ENCODE results near the gene TMEM88.

Gene TMEM88

GRCh38 chr17:7837408-7838088 lies 17.3 kb upstream of the TMEM88 start:
- no peaks in the 10 kb centered on the region for H3K27me3 ChIP-seq (ENCODE audit: insufficient read depth, low read length, poor library complexity)
- peak overlapping the region; percentile 29 for H3K56ac ChIP-seq (ENCODE audit: low read length)
- no peaks in the 10 kb centered on the region for H3K79me1 ChIP-seq (ENCODE audit: low read length)
- H3K18ac ChIP-seq (ENCODE audit: low read length): peak overlapping the region; percentile 43
- no peak overlapping the region for H2BK120ac ChIP-seq (ENCODE audit: low read depth, low read length)
- peak; percentile 51 for DNase-seq
- H3K36me3 ChIP-seq (ENCODE audit: control insufficient read depth, insufficient read depth, low read length): no peaks in the 10 kb centered on the region
- no CpG with 5 or more reads among the region's 8 CpGs for WGBS (ENCODE audit: extremely low coverage, insufficient coverage, low lambda C conversion rate)
- no peak overlapping the region for H3K4me3 ChIP-seq (ENCODE audit: low read length)
- H3K79me2 ChIP-seq (ENCODE audit: control insufficient read depth, insufficient read depth, low read length): no peaks in the 10 kb centered on the region
- H3K4ac ChIP-seq (ENCODE audit: low read depth, low read length): no peak overlapping the region
- peak overlapping the region; percentile 18 for H3K4me2 ChIP-seq (ENCODE audit: low read length)
- H2BK15ac ChIP-seq (replicated peaks; ENCODE audit: low read depth): no peak overlapping the region
- H3K9ac ChIP-seq (ENCODE audit: low read length): peak overlapping the region; percentile 29
- no peak overlapping the region for H4K5ac ChIP-seq (ENCODE audit: low read length)
- H3K23ac ChIP-seq (ENCODE audit: low read length): no peak overlapping the region
- peaks cover 11% of the 10 kb centered on the region for H3K4me1 ChIP-seq (ENCODE audit: control insufficient read depth, low read depth, low read length)
- H3K27ac ChIP-seq (ENCODE audit: low read depth, low read length): no peak overlapping the region
- H2BK5ac ChIP-seq (ENCODE audit: low read length): no peak overlapping the region
- no peak overlapping the region for H2AK5ac ChIP-seq (ENCODE audit: low read length)
- H4K8ac ChIP-seq (ENCODE audit: low read depth, low read length): no peak overlapping the region

- no CpG with 5 or more reads among the region's 12 CpGs for WGBS (ENCODE audit: extremely low coverage, insufficient coverage, low lambda C conversion rate)
Observed at GRCh38 chr17:7838090-7839075, 16.5 kb upstream of the TMEM88 start.

GRCh38 chr17:7839190-7839875 lies 15.5 kb upstream of the TMEM88 start:
- Histone ChIP-seq H3K79me2 (ENCODE audit: control insufficient read depth, insufficient read depth, low read length) (no peaks in the 10 kb centered on the region), H3K4ac (ENCODE audit: low read depth, low read length) (no peak overlapping the region), H3K4me2 (ENCODE audit: low read length) (no peak overlapping the region), H3K23ac (ENCODE audit: low read length) (no peak overlapping the region), H3K56ac (ENCODE audit: low read length) (peak overlapping the region; percentile 79), H3K4me3 (ENCODE audit: low read length) (no peak overlapping the region), H4K5ac (ENCODE audit: low read length) (no peak overlapping the region), H2BK15ac (replicated peaks; ENCODE audit: low read depth) (no peak overlapping the region), H3K27me3 (ENCODE audit: insufficient read depth, low read length, poor library complexity) (no peaks in the 10 kb centered on the region), H4K8ac (ENCODE audit: low read depth, low read length) (no peak overlapping the region), H2BK5ac (ENCODE audit: low read length) (no peak overlapping the region), H3K9ac (ENCODE audit: low read length) (no peak overlapping the region), H2AK5ac (ENCODE audit: low read length) (no peak overlapping the region), H3K79me1 (ENCODE audit: low read length) (no peaks in the 10 kb centered on the region), H3K27ac (ENCODE audit: low read depth, low read length) (no peak overlapping the region), H3K18ac (ENCODE audit: low read length) (no peak overlapping the region), H3K4me1 (ENCODE audit: control insufficient read depth, low read depth, low read length) (peaks cover 8% of the 10 kb centered on the region), H3K36me3 (ENCODE audit: control insufficient read depth, insufficient read depth, low read length) (no peaks in the 10 kb centered on the region), H2BK120ac (ENCODE audit: low read depth, low read length) (no peak overlapping the region)
- no peak for DNase-seq
- no CpG with 5 or more reads among the region's 6 CpGs for WGBS (ENCODE audit: extremely low coverage, insufficient coverage, low lambda C conversion rate)

More at GRCh38 chr17:7838090-7839075, 16.5 kb upstream of the TMEM88 start:
- Histone ChIP-seq H2AK5ac (ENCODE audit: low read length) (no peak overlapping the region), H4K8ac (ENCODE audit: low read depth, low read length) (no peak overlapping the region), H3K36me3 (ENCODE audit: control insufficient read depth, insufficient read depth, low read length) (no peaks in the 10 kb centered on the region), H3K27me3 (ENCODE audit: insufficient read depth, low read length, poor library complexity) (no peaks in the 10 kb centered on the region), H3K27ac (ENCODE audit: low read depth, low read length) (no peak overlapping the region), H2BK120ac (ENCODE audit: low read depth, low read length) (no peak overlapping the region), H3K79me1 (ENCODE audit: low read length) (no peaks in the 10 kb centered on the region), H3K4ac (ENCODE audit: low read depth, low read length) (no peak overlapping the region), H4K5ac (ENCODE audit: low read length) (no peak overlapping the region), H3K18ac (ENCODE audit: low read length) (peak overlapping the region; percentile 43), H3K9ac (ENCODE audit: low read length) (peak overlapping the region; percentile 56), H2BK15ac (replicated peaks; ENCODE audit: low read depth) (no peak overlapping the region), H3K23ac (ENCODE audit: low read length) (no peak overlapping the region), H3K56ac (ENCODE audit: low read length) (peak overlapping the region; percentile 79), H3K4me2 (ENCODE audit: low read length) (peak overlapping the region; percentile 16), H3K4me3 (ENCODE audit: low read length) (no peak overlapping the region), H3K79me2 (ENCODE audit: control insufficient read depth, insufficient read depth, low read length) (no peaks in the 10 kb centered on the region), H3K4me1 (ENCODE audit: control insufficient read depth, low read depth, low read length) (peaks cover 10% of the 10 kb centered on the region), H2BK5ac (ENCODE audit: low read length) (no peak overlapping the region)
- peak; percentile 85 for DNase-seq

- Histone ChIP-seq H3K36me3 (ENCODE audit: control insufficient read depth, insufficient read depth, low read length) (no peaks in the 10 kb centered on the region), H2BK15ac (replicated peaks; ENCODE audit: low read depth) (no peak overlapping the region), H3K4me2 (ENCODE audit: low read length) (no peak overlapping the region), H3K27me3 (ENCODE audit: insufficient read depth, low read length, poor library complexity) (no peaks in the 10 kb centered on the region), H3K79me1 (ENCODE audit: low read length) (no peaks in the 10 kb centered on the region), H2BK120ac (ENCODE audit: low read depth, low read length) (no peak overlapping the region), H3K4me3 (ENCODE audit: low read length) (no peak overlapping the region), H3K18ac (ENCODE audit: low read length) (no peak overlapping the region), H3K4ac (ENCODE audit: low read depth, low read length) (no peak overlapping the region), H2BK5ac (ENCODE audit: low read length) (no peak overlapping the region), H3K79me2 (ENCODE audit: control insufficient read depth, insufficient read depth, low read length) (no peaks in the 10 kb centered on the region), H3K9ac (ENCODE audit: low read length) (no peak overlapping the region), H3K23ac (ENCODE audit: low read length) (no peak overlapping the region), H3K4me1 (ENCODE audit: control insufficient read depth, low read depth, low read length) (peaks cover 8% of the 10 kb centered on the region), H4K8ac (ENCODE audit: low read depth, low read length) (no peak overlapping the region), H2AK5ac (ENCODE audit: low read length) (no peak overlapping the region), H3K27ac (ENCODE audit: low read depth, low read length) (no peak overlapping the region), H3K56ac (ENCODE audit: low read length) (no peak overlapping the region), H4K5ac (ENCODE audit: low read length) (no peak overlapping the region)
- WGBS (ENCODE audit: extremely low coverage, insufficient coverage, low lambda C conversion rate): no CpG with 5 or more reads among the region's 2 CpGs
- no peak for DNase-seq
Observed at GRCh38 chr17:7839876-7840261, 15.0 kb upstream of the TMEM88 start.

GRCh38 chr17:7840441-7840840 lies 14.4 kb upstream of the TMEM88 start:
- H4K8ac ChIP-seq (ENCODE audit: low read depth, low read length): no peak overlapping the region
- no CpG with 5 or more reads among the region's 1 CpG for WGBS (ENCODE audit: extremely low coverage, insufficient coverage, low lambda C conversion rate)
- H3K56ac ChIP-seq (ENCODE audit: low read length): peak overlapping the region; percentile 46
- H3K4me3 ChIP-seq (ENCODE audit: low read length): no peak overlapping the region
- H3K79me1 ChIP-seq (ENCODE audit: low read length): no peaks in the 10 kb centered on the region
- no peak overlapping the region for H3K4ac ChIP-seq (ENCODE audit: low read depth, low read length)
- H3K9ac ChIP-seq (ENCODE audit: low read length): no peak overlapping the region
- no peak overlapping the region for H2BK5ac ChIP-seq (ENCODE audit: low read length)
- H3K4me2 ChIP-seq (ENCODE audit: low read length): no peak overlapping the region
- no peak overlapping the region for H3K23ac ChIP-seq (ENCODE audit: low read length)
- H2BK15ac ChIP-seq (replicated peaks; ENCODE audit: low read depth): no peak overlapping the region
- H2AK5ac ChIP-seq (ENCODE audit: low read length): no peak overlapping the region
- no peak overlapping the region for H4K5ac ChIP-seq (ENCODE audit: low read length)
- H3K79me2 ChIP-seq (ENCODE audit: control insufficient read depth, insufficient read depth, low read length): no peaks in the 10 kb centered on the region
- no peaks in the 10 kb centered on the region for H3K27me3 ChIP-seq (ENCODE audit: insufficient read depth, low read length, poor library complexity)
- no peak overlapping the region for H2BK120ac ChIP-seq (ENCODE audit: low read depth, low read length)
- H3K36me3 ChIP-seq (ENCODE audit: control insufficient read depth, insufficient read depth, low read length): no peaks in the 10 kb centered on the region
- H3K4me1 ChIP-seq (ENCODE audit: control insufficient read depth, low read depth, low read length): peaks cover 8% of the 10 kb centered on the region
- no peak overlapping the region for H3K27ac ChIP-seq (ENCODE audit: low read depth, low read length)
- H3K18ac ChIP-seq (ENCODE audit: low read length): no peak overlapping the region
- DNase-seq: no peak

All from mesendoderm (in vitro differentiated cells).